ENCODE data around the gene OBI1.

DNA sequence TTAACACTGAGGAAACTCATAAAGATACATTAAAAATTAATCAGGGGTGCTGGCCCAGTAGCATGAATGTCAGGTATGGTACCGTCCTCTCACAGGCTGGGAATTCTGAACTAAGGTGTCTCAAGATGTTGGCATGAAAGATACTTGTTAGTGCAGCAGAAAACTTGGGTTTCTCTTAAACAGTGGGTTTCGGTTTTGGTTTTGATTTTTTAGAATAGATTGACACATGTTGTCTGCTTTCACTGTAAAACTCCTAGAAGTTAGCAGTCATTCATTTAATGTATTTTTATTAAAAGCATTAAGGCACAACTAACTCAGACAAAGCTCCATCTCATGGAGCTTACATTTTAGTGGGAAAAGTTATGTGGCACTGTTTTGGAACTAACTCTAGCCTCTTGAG lies 3.5 kb upstream of the OBI1 start:
- TF ChIP-seq, protein P1, sequence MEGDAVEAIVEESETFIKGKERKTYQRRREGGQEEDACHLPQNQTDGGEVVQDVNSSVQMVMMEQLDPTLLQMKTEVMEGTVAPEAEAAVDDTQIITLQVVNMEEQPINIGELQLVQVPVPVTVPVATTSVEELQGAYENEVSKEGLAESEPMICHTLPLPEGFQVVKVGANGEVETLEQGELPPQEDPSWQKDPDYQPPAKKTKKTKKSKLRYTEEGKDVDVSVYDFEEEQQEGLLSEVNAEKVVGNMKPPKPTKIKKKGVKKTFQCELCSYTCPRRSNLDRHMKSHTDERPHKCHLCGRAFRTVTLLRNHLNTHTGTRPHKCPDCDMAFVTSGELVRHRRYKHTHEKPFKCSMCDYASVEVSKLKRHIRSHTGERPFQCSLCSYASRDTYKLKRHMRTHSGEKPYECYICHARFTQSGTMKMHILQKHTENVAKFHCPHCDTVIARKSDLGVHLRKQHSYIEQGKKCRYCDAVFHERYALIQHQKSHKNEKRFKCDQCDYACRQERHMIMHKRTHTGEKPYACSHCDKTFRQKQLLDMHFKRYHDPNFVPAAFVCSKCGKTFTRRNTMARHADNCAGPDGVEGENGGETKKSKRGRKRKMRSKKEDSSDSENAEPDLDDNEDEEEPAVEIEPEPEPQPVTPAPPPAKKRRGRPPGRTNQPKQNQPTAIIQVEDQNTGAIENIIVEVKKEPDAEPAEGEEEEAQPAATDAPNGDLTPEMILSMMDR (IDR thresholded peaks at IDR 0.05) = no peak
- no peak for TF ChIP-seq EP300 (IDR thresholded peaks at IDR 0.05)
